Naive thymus-derived CD4-positive, alpha-beta T cell (primary cell): ENCODE data around the gene MEIOSIN. TPM values are rescaled to one million over a fixed set of nuclear protein-coding genes. Genes with fewer than 3 reads are reported as not detected.

Experiments used
- ATAC-seq: fragments of 150-1000 bp; cut with Tn5 transposase; 2 replicates; pipeline ENCODE4 v1.10.0; 2021; ENCODE audit warnings: mild to moderate bottlenecking, moderate library complexity
- CTCF ChIA-PET: fragments of 350-600 bp; sonication (Branson Sonifier 250); formaldehyde crosslinking; loops from one replicate; lab custom pipeline; 2021; ENCODE audit warnings: antibody characterized with exemption; lab: Charles Lee
- POLR2A ChIA-PET: fragments of 350-600 bp; sonication (Branson Sonifier 250); formaldehyde crosslinking; loops from one replicate; lab custom pipeline; 2021; ENCODE audit warnings: antibody characterized with exemption, inconsistent platforms; lab: Charles Lee
- DNase-seq, 9 donors: peaks; one replicate each; pipeline versions ENCODE4 v3.0.0 to v3.0.0-alpha.2; 2020 to 2022; ENCODE audit warnings: mixed read lengths in 1 of 9
- H3K27ac ChIP-seq: one replicate; pipeline ENCODE4 v1.7.0; 2013; ENCODE audit warnings: mild to moderate bottlenecking, low read depth, low read length, moderate library complexity
- H3K27me3 ChIP-seq, 2 donors: one replicate each; pipeline ENCODE4 v1.7.0; 2013; ENCODE audit warnings: low read length in 2 of 2, mild to moderate bottlenecking in 2 of 2, moderate library complexity in 2 of 2; ENCODE audit not compliant: control insufficient read depth in 2 of 2, insufficient read depth in 2 of 2
- H3K36me3 ChIP-seq, 3 experiments: 1 replicate in 2 of 3; 2 replicates in 1 of 3; pipeline ENCODE4 v1.7.0; 2013; ENCODE audit warnings: low read length in 3 of 3, mild to moderate bottlenecking in 3 of 3, moderate library complexity in 1 of 3; ENCODE audit not compliant: insufficient read depth in 3 of 3, control insufficient read depth in 2 of 3
- H3K4me1 ChIP-seq, 2 donors: one replicate each; pipeline ENCODE4 v1.7.0; 2013; ENCODE audit warnings: low read length in 2 of 2, mild to moderate bottlenecking in 2 of 2, moderate library complexity in 1 of 2; ENCODE audit not compliant: control insufficient read depth in 2 of 2, insufficient read depth in 2 of 2
- H3K4me3 ChIP-seq: 2 replicates; pipeline ENCODE4 v1.7.0; 2013; ENCODE audit warnings: mild to moderate bottlenecking, low read length
- H3K9me3 ChIP-seq, 3 experiments: 1 replicate in 2 of 3; 2 replicates in 1 of 3; pipeline ENCODE4 v1.7.0; 2013; ENCODE audit warnings: low read length in 3 of 3; ENCODE audit not compliant: control insufficient read depth in 2 of 3
- H3K27ac Mint-ChIP-seq, 9 donors: one replicate each; pipeline ENCODE4 v1.8.0; 2020 to 2022; ENCODE audit warnings: mixed read lengths in 9 of 9, mild to moderate bottlenecking in 8 of 9, moderate library complexity in 5 of 9, inconsistent platforms in 2 of 9
- H3K27me3 Mint-ChIP-seq, 5 donors: one replicate each; pipeline ENCODE4 v1.8.0; 2021 to 2022; ENCODE audit warnings: mixed read lengths in 5 of 5, mild to moderate bottlenecking in 1 of 5
- H3K36me3 Mint-ChIP-seq, 5 donors: one replicate each; pipeline ENCODE4 v1.8.0; 2020 to 2022; ENCODE audit warnings: mixed read lengths in 5 of 5, mild to moderate bottlenecking in 3 of 5, inconsistent platforms in 1 of 5
- H3K4me1 Mint-ChIP-seq, 7 donors: one replicate each; pipeline ENCODE4 v1.8.0; 2020 to 2022; ENCODE audit warnings: mixed read lengths in 7 of 7, mild to moderate bottlenecking in 3 of 7, inconsistent platforms in 1 of 7
- H3K4me3 Mint-ChIP-seq, 10 donors: one replicate each; pipeline ENCODE4 v1.8.0; 2020 to 2022; ENCODE audit warnings: mild to moderate bottlenecking in 10 of 10, mixed read lengths in 10 of 10, moderate library complexity in 6 of 10, inconsistent platforms in 2 of 10
- H3K9me3 Mint-ChIP-seq, 11 donors: one replicate each; pipeline ENCODE4 v1.8.0; 2020 to 2022; ENCODE audit warnings: mixed read lengths in 11 of 11, mild to moderate bottlenecking in 4 of 11, inconsistent platforms in 1 of 11, moderate library complexity in 1 of 11
- intact Hi-C, 2 donors: fragments of 100-400 bp; cut with micrococcal nuclease; formaldehyde crosslinking; loops; one replicate each; pipeline ENCODE4 v1.15.1; 2023
- polyA plus RNA-seq, 2 donors: library from polyadenylated mRNA; unstranded; fragments of 300-500 nt; fragmentation: Illumina TruSeq; gene quantifications; one replicate each; pipeline ENCODE4 v1.2.3, GENCODE V29; 2021
- total RNA-seq, 6 experiments: library from RNA in 5 of 6; stranded (reverse) in 5 of 6; gene quantifications; 1 replicate in 5 of 6; 2 replicates in 1 of 6; pipeline ENCODE4 v1.2.3 and lab custom pipeline; 2021 to 2026

The MEIOSIN gene
- total and polyA plus RNA-seq, 7 experiments from 2014 or later, result not detected

DNA sequence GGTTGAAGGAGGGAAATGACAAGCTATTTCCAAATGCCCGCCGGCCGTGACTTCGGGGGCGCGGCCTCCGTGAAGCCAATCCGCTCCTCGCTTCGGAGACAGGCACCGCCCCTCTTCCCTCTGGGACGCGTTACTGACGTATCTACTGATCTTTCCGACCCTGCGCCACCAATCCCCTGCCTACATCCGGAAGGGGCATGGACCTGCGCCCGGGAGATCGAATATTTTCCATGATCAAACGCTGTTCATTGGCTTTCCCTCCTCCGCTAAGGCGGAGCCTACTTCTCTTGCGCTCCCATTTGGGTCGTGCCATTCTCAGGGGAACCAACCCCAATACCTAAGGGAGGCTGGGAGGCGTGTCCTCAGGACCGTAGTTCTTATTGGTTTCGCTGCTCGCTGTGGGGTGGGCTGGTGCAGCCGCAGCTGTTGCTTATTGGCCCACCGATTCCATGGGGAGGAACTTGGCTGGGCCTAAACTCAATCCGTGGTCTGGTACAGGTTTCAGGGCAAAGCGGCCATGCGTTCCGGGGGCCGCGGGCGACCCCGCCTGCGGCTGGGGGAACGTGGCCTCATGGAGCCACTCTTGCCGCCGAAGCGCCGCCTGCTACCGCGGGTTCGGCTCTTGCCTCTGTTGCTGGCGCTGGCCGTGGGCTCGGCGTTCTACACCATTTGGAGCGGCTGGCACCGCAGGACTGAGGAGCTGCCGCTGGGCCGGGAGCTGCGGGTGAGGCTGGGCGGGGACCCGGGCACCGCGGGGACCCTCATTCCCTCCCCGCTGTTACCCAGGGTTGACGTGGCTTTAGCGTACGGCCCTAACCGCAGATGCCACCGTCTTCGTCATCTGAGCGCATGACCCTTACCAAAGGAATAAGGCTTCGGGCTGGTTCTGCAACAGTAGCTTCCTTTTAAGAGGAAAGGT, 40.8 kb upstream of the MEIOSIN start, which contains the start of gene QPCTL:
Gene QPCTL, plus strand, starts transcription at position 480 of the 919 bp plus-strand sequence. Its CDS starts 38 bp downstream, at position 518.
- Mint-ChIP-seq H3K36me3 (peaks cover 0 to 15% (median 10%) of the 10 kb centered on the region in 5 donors), H3K27ac (peak within 1 kb of the TSS; percentile 94 to 98 (median 96)), H3K9me3 (no peaks in the 10 kb centered on the region), H3K27me3 (peaks cover 0 to 2% (median 0%) of the 10 kb centered on the region in 5 donors), H3K4me1 (peaks cover 13 to 38% (median 22%) of the 10 kb centered on the region in 7 donors), H3K4me3 (peak within 1 kb of the TSS; percentile 89 to 99 (median 97))
- Histone ChIP-seq H3K27me3 (no peaks in the 10 kb centered on the region), H3K36me3 (peaks cover 3 to 28% (median 6%) of the 10 kb centered on the region in 3 experiments), H3K4me1 (peaks cover 7 to 15% of the 10 kb centered on the region in 2 donors), H3K27ac (peak within 1 kb of the TSS; percentile 89), H3K4me3 (peak within 1 kb of the TSS; percentile 90), H3K9me3 (no peaks in the 10 kb centered on the region)
- DNase-seq (peak; percentile 76 to 99 (median 97)), ATAC-seq (peak; percentile 93)
- ChIA-PET POLR2A (interaction anchor here (0.9 to 3.1 kb wide), 13 partner anchors 11 to 210 kb away, joined by 3 to 22 read pairs (median 4); partner anchors contain the start of genes FBXO46, MYPOP and SIX5), CTCF (interaction anchor here (0.6 to 3.4 kb wide), 6 partner anchors 12 to 236 kb away, joined by 3 to 33 read pairs (median 8); no protein-coding TSS in a partner anchor)
- intact Hi-C loops, result loop anchor here (1.0 to 10.0 kb wide), 28 partner anchors 11 to 735 kb away; partner anchors contain the start of genes DMWD (in 2 of the 2), FBXO46 (in 2 of the 2), OPA3 (in 2 of the 2) and POLR1G (in 2 of the 2)

DNA sequence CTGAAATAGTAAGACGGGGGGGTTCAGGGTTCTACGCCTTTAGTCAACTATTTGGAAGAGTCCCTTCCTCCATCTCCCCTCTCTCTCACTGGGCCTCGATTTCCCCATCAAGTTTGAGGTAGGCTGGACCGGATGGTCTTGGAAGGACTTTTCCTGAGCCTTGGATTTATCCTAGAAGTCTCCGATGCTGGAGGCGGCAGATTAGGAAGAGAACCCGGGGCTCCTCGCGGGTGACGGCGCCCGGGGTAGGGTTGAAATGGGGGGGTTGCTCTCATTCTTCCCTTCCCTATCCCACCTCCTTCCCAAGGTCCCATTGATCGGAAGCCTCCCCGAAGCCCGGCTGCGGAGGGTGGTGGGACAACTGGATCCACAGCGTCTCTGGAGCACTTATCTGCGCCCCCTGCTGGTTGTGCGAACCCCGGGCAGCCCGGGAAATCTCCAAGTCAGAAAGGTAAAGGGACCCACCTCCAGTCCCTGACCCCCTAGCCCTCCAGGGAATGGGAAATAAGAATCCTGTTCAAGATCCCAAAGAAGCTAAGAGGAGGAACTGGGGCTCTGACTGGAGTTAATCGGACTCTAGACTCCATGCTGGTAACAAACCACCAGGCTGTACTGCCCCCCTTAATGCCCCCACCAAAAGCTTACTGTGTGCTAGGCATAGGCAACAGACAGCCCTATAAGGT, 40.0 kb upstream of the MEIOSIN start:
- H3K4me3 ChIP-seq, result peak overlapping the region; percentile 90
- H3K4me1 ChIP-seq, result peaks cover 7 to 15% of the 10 kb centered on the region in 2 donors
- intact Hi-C loops, result loop anchor here (1.0 to 10.0 kb wide), 10 partner anchors 24 to 736 kb away; partner anchors contain the start of genes POLR1G (in 2 of the 2), PPP1R13L (in 2 of the 2), BLOC1S3 (in 1 of the 2) and CLPTM1 (in 1 of the 2)
- peak overlapping the region; percentile 89 to 99 (median 97) for H3K4me3 Mint-ChIP-seq
- peak overlapping the region; percentile 89 for H3K27ac ChIP-seq
- peak overlapping the region; percentile 94 to 98 (median 96) for H3K27ac Mint-ChIP-seq
- H3K9me3 ChIP-seq, result no peaks in the 10 kb centered on the region
- POLR2A ChIA-PET, result interaction anchor here (0.6 to 3.1 kb wide), 9 partner anchors 10 to 210 kb away, joined by 3 to 22 read pairs (median 4); partner anchors contain the start of genes FBXO46 and MYPOP
- peak; percentile 44 to 83 (median 63) for DNase-seq
- no peaks in the 10 kb centered on the region for H3K9me3 Mint-ChIP-seq
- no peaks in the 10 kb centered on the region for H3K27me3 ChIP-seq
- H3K36me3 Mint-ChIP-seq, result peaks cover 0 to 19% (median 13%) of the 10 kb centered on the region in 5 donors
- peaks cover 17 to 38% (median 24%) of the 10 kb centered on the region in 7 donors for H3K4me1 Mint-ChIP-seq
- CTCF ChIA-PET, result interaction anchor here (0.5 to 3.4 kb wide), 8 partner anchors 12 to 236 kb away, joined by 3 to 33 read pairs (median 5); no protein-coding TSS in a partner anchor
- ATAC-seq, result no peak
- peaks cover 0 to 21% (median 0%) of the 10 kb centered on the region in 3 experiments for H3K36me3 ChIP-seq
- H3K27me3 Mint-ChIP-seq, result peaks cover 0 to 2% (median 0%) of the 10 kb centered on the region in 5 donors

DNA sequence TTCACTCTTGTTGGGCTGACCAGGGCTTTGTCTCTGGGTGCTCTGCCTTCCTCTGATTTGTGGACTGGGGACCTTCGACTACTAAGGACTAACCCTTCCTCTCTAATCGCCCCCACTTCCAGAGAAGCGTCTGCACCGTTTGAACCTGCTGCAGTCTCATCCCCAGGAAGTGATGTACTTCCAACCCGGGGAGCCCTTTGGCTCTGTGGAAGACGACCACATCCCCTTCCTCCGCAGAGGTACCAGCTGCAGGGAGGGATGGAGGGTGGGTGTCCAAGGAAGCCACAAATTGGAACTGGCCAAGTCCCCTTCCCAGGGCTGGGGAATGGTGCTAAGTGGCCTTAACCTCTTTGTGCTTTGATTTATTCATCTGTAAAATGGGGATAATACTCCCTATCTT, 31.6 kb upstream of the MEIOSIN start:
- H3K9me3 Mint-ChIP-seq, result no peaks in the 10 kb centered on the region
- Histone ChIP-seq H3K27ac (no peak overlapping the region), H3K36me3 (peaks cover 0 to 18% (median 0%) of the 10 kb centered on the region in 3 experiments), H3K4me3 (no peak overlapping the region), H3K27me3 (no peaks in the 10 kb centered on the region), H3K9me3 (no peaks in the 10 kb centered on the region), H3K4me1 (peaks cover 0 to 3% of the 10 kb centered on the region in 2 donors)
- peaks cover 3 to 17% (median 10%) of the 10 kb centered on the region in 5 donors for H3K36me3 Mint-ChIP-seq
- ChIA-PET POLR2A (no interaction called here), CTCF (interaction anchor here (0.6 kb wide), 1 partner anchor 1510 kb away, joined by 3 read pairs; no protein-coding TSS in a partner anchor)
- H3K4me1 Mint-ChIP-seq, result peaks cover 0 to 10% (median 4%) of the 10 kb centered on the region in 7 donors
- H3K27ac Mint-ChIP-seq, result peak overlapping the region in 1 of 9 donors; percentile 23
- no peaks in the 10 kb centered on the region for H3K27me3 Mint-ChIP-seq
- ATAC-seq (no peak), DNase-seq (no peak)
- H3K4me3 Mint-ChIP-seq, result no peak overlapping the region
- intact Hi-C loops, result no loop called here

DNA sequence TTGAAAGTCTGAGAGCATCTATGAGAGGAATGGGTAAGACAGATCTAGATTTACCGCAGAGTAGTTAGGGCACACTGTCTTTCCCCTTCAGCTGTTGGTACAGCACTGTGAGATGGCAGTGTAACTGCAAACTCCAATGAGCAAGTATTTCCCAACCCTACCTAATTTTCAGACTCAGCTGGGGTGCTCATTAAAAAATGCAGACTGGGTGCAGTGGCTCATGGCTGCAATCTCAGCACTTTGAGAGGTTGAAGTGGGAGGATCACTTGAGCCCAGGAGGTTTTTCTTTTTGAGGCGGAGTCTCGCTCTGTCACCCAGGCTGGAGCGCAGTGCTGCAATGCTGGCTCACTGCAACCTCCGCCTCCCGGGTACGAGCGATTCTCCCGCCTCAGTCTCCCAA, 28.1 kb upstream of the MEIOSIN start:
- no peak overlapping the region for H3K4me3 ChIP-seq
- no peak overlapping the region for H3K27ac ChIP-seq
- intact Hi-C loops, result no loop called here
- no peaks in the 10 kb centered on the region for H3K27me3 ChIP-seq
- H3K9me3 ChIP-seq, result no peaks in the 10 kb centered on the region
- ATAC-seq, result no peak
- Mint-ChIP-seq H3K4me3 (no peak overlapping the region), H3K4me1 (peaks cover 0 to 19% (median 4%) of the 10 kb centered on the region in 7 donors), H3K27ac (no peak overlapping the region), H3K27me3 (no peaks in the 10 kb centered on the region), H3K36me3 (peaks cover 0 to 11% (median 8%) of the 10 kb centered on the region in 5 donors), H3K9me3 (no peaks in the 10 kb centered on the region)
- ChIA-PET POLR2A (interaction anchor here (0.8 to 1.2 kb wide), 2 partner anchors 10 to 12 kb away, joined by 3 to 9 read pairs; no protein-coding TSS in a partner anchor), CTCF (interaction anchor here (0.6 to 0.7 kb wide), 3 partner anchors 8 to 378 kb away, joined by 3 to 4 read pairs (median 3); partner anchors contain the start of gene SIX5)
- peaks cover 0 to 11% (median 0%) of the 10 kb centered on the region in 3 experiments for H3K36me3 ChIP-seq
- H3K4me1 ChIP-seq, result peaks cover 0 to 3% of the 10 kb centered on the region in 2 donors
- DNase-seq, result no peak

DNA sequence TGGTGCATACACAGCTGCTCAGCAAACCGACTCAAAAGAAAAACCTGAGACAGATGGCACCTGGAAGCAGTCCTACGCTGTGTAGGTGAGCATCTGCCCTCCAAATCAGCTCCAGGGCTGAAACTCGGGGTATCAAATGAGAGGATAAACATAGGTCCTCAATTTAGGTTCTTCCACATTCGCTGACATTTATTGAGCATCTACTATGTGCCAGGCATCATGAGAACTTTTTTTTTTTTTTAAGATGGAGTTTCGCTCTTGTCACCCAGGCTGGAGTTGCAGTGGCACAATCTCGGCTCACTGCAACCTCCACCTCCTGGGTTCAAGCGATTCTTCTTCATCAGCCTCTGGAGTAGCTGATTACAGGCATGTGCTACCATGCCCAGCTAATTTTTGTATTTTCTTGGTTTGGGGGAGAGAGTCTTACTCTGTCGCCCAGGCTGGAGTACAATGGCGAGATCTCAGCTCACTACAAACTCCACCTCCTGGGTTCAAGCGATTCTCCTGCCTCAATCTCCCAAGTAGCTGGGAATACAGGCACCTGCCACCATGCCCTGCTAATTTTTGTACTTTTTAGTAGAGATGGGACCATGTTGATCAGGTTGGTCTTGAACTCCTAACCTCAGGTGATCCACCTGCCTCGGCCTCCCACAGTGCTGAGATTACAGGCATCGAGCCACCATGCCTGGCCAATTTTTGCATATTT, 27.4 kb upstream of the MEIOSIN start:
- Histone ChIP-seq H3K4me1 (peaks cover 0 to 3% of the 10 kb centered on the region in 2 donors), H3K27me3 (no peaks in the 10 kb centered on the region), H3K9me3 (no peaks in the 10 kb centered on the region), H3K27ac (no peak overlapping the region), H3K4me3 (no peak overlapping the region), H3K36me3 (peaks cover 0 to 15% (median 0%) of the 10 kb centered on the region in 3 experiments)
- Mint-ChIP-seq H3K4me1 (peaks cover 7 to 26% (median 9%) of the 10 kb centered on the region in 7 donors), H3K27ac (no peak overlapping the region), H3K36me3 (peaks cover 0 to 17% (median 8%) of the 10 kb centered on the region in 5 donors), H3K9me3 (no peaks in the 10 kb centered on the region), H3K27me3 (no peaks in the 10 kb centered on the region), H3K4me3 (no peak overlapping the region)
- intact Hi-C loops, result no loop called here
- ChIA-PET POLR2A (interaction anchor here (0.8 to 2.7 kb wide), 3 partner anchors 9 to 13 kb away, joined by 3 to 15 read pairs (median 9); no protein-coding TSS in a partner anchor), CTCF (interaction anchor here (0.6 kb wide), 1 partner anchor 379 kb away, joined by 3 read pairs; no protein-coding TSS in a partner anchor)
- no peak for ATAC-seq
- no peak for DNase-seq
